ENCODE results near the gene RAB43. TPM values are rescaled to one million over a fixed set of nuclear protein-coding genes. Genes with fewer than 3 reads are reported as not detected.

RAB43 gene
- polyA plus RNA-seq, 1 donor from 2014 or later, result 0.57 TPM

GRCh38 chr3:129040579-129041300, 80.9 kb downstream of the RAB43 start:
- H3K27me3 ChIP-seq (ENCODE audit: insufficient read depth, low read depth, low read length), result no peaks in the 10 kb centered on the region
- no peaks in the 10 kb centered on the region for H3F3A ChIP-seq (ENCODE audit: insufficient read depth, low read length, poor library complexity, severe bottlenecking)
- H3K9ac ChIP-seq (ENCODE audit: low read length), result no peak overlapping the region
- no peaks in the 10 kb centered on the region for H3K79me2 ChIP-seq (replicated peaks; ENCODE audit: insufficient read depth, low read length)
- no peaks in the 10 kb centered on the region for H4K20me1 ChIP-seq (ENCODE audit: insufficient read depth)
- H3K9me3 ChIP-seq (ENCODE audit: low read length), result no peaks in the 10 kb centered on the region
- no peak overlapping the region for H2AFZ ChIP-seq (ENCODE audit: low read depth, low read length)
- H3K9me2 ChIP-seq (ENCODE audit: insufficient read depth, low read length), result no peaks in the 10 kb centered on the region
- no peak for TF ChIP-seq TAF1 (IDR thresholded peaks at IDR 0.05; ENCODE audit: low read depth)
- TF ChIP-seq EZH2 (IDR thresholded peaks at IDR 0.05; ENCODE audit: borderline replicate concordance, insufficient read depth, low read length, poor library complexity, severe bottlenecking), result no peak
- H3K4me2 ChIP-seq (ENCODE audit: low read length), result no peak overlapping the region
- no peak overlapping the region for H3K4me3 ChIP-seq (ENCODE audit: low read length)
- H3K36me3 ChIP-seq (ENCODE audit: insufficient read depth, low read length), result no peaks in the 10 kb centered on the region
- H3K27ac ChIP-seq (ENCODE audit: low read length), result no peak overlapping the region

GRCh38 chr3:129040039-129040336, 81.6 kb downstream of the RAB43 start:
- H3K27me3 ChIP-seq (ENCODE audit: insufficient read depth, low read depth, low read length), result no peaks in the 10 kb centered on the region
- no peaks in the 10 kb centered on the region for H3K79me2 ChIP-seq (replicated peaks; ENCODE audit: insufficient read depth, low read length)
- no peak overlapping the region for H3K4me2 ChIP-seq (ENCODE audit: low read length)
- no peaks in the 10 kb centered on the region for H3F3A ChIP-seq (ENCODE audit: insufficient read depth, low read length, poor library complexity, severe bottlenecking)
- H2AFZ ChIP-seq (ENCODE audit: low read depth, low read length), result no peak overlapping the region
- no peaks in the 10 kb centered on the region for H4K20me1 ChIP-seq (ENCODE audit: insufficient read depth)
- no peak for TF ChIP-seq SMC3 (conservative IDR thresholded peaks at IDR 0.05; ENCODE audit: poor library complexity)
- no peak for TF ChIP-seq EZH2 (IDR thresholded peaks at IDR 0.05; ENCODE audit: borderline replicate concordance, insufficient read depth, low read length, poor library complexity, severe bottlenecking)
- no peaks in the 10 kb centered on the region for H3K9me2 ChIP-seq (ENCODE audit: insufficient read depth, low read length)
- no peaks in the 10 kb centered on the region for H3K36me3 ChIP-seq (ENCODE audit: insufficient read depth, low read length)
- H3K4me3 ChIP-seq (ENCODE audit: low read length), result no peak overlapping the region
- no peaks in the 10 kb centered on the region for H3K9me3 ChIP-seq (ENCODE audit: low read length)
- H3K27ac ChIP-seq (ENCODE audit: low read length), result no peak overlapping the region
- no peak overlapping the region for H3K9ac ChIP-seq (ENCODE audit: low read length)

GRCh38 chr3:129039271-129040038, 82.1 kb downstream of the RAB43 start:
- H3K79me2 ChIP-seq (replicated peaks; ENCODE audit: insufficient read depth, low read length), result no peaks in the 10 kb centered on the region
- no peaks in the 10 kb centered on the region for H4K20me1 ChIP-seq (ENCODE audit: insufficient read depth)
- H2AFZ ChIP-seq (ENCODE audit: low read depth, low read length), result no peak overlapping the region
- no peaks in the 10 kb centered on the region for H3K36me3 ChIP-seq (ENCODE audit: insufficient read depth, low read length)
- TF ChIP-seq SMC3 (conservative IDR thresholded peaks at IDR 0.05; ENCODE audit: poor library complexity) (no peak), MXI1 (conservative IDR thresholded peaks at IDR 0.05; ENCODE audit: poor library complexity, severe bottlenecking) (no peak), EZH2 (IDR thresholded peaks at IDR 0.05; ENCODE audit: borderline replicate concordance, insufficient read depth, low read length, poor library complexity, severe bottlenecking) (no peak), CTCF (IDR thresholded peaks at IDR 0.05; ENCODE audit: poor library complexity, severe bottlenecking) (no peak), POLR2AphosphoS5 (IDR thresholded peaks at IDR 0.05) (no peak), REST (IDR thresholded peaks at IDR 0.05; ENCODE audit: borderline replicate concordance) (no peak), RAD21 (conservative IDR thresholded peaks at IDR 0.05) (no peak), EP300 (conservative IDR thresholded peaks at IDR 0.05; ENCODE audit: poor library complexity, severe bottlenecking) (no peak), TAF1 (IDR thresholded peaks at IDR 0.05; ENCODE audit: low read depth) (no peak)
- H3K9ac ChIP-seq (ENCODE audit: low read length), result no peak overlapping the region
- H3K4me3 ChIP-seq (ENCODE audit: low read length), result no peak overlapping the region
- H3K4me2 ChIP-seq (ENCODE audit: low read length), result no peak overlapping the region
- H3K27me3 ChIP-seq (ENCODE audit: insufficient read depth, low read depth, low read length), result no peaks in the 10 kb centered on the region
- H3K9me3 ChIP-seq (ENCODE audit: low read length), result no peaks in the 10 kb centered on the region
- H3K9me2 ChIP-seq (ENCODE audit: insufficient read depth, low read length), result no peaks in the 10 kb centered on the region
- H3K27ac ChIP-seq (ENCODE audit: low read length), result no peak overlapping the region
- no peaks in the 10 kb centered on the region for H3F3A ChIP-seq (ENCODE audit: insufficient read depth, low read length, poor library complexity, severe bottlenecking)
